Neural cell (in vitro differentiated cells): Measurements from ENCODE around the gene LYPD6B.

Experiments used
- CTCF ChIP-seq: fragments of 450-650 bp; IDR thresholded peaks from 2 replicates; pipeline ENCODE4 v1.5.1; 2014; ENCODE audit warnings: antibody characterized with exemption, mild to moderate bottlenecking, moderate library complexity; ENCODE audit not compliant: poor library complexity, severe bottlenecking
- MXI1 ChIP-seq: fragments of 450-650 bp; conservative IDR thresholded peaks from 2 replicates; pipeline ENCODE4 v1.6.1; 2014; ENCODE audit warnings: antibody characterized with exemption, mild to moderate bottlenecking; ENCODE audit not compliant: poor library complexity, severe bottlenecking
- POLR2AphosphoS5 ChIP-seq: IDR thresholded peaks from 2 replicates; pipeline ENCODE4 v1.6.1; 2012
- SMC3 ChIP-seq: fragments of 450-650 bp; conservative IDR thresholded peaks from 2 replicates; pipeline ENCODE4 v1.6.1; 2014; ENCODE audit warnings: antibody characterized with exemption, mild to moderate bottlenecking, moderate library complexity; ENCODE audit not compliant: poor library complexity
- TF ChIP-seq, protein P1 (sequence below): IDR thresholded peaks from 2 replicates; pipeline ENCODE4 v1.6.1; 2012; ENCODE audit warnings: borderline replicate concordance

GRCh38 chr2:149077861-149078260 lies 39.4 kb downstream of the LYPD6B start:
- TF ChIP-seq SMC3 (no peak), CTCF (no peak), POLR2AphosphoS5 (no peak), MXI1 (no peak)
- TF ChIP-seq, protein P1, sequence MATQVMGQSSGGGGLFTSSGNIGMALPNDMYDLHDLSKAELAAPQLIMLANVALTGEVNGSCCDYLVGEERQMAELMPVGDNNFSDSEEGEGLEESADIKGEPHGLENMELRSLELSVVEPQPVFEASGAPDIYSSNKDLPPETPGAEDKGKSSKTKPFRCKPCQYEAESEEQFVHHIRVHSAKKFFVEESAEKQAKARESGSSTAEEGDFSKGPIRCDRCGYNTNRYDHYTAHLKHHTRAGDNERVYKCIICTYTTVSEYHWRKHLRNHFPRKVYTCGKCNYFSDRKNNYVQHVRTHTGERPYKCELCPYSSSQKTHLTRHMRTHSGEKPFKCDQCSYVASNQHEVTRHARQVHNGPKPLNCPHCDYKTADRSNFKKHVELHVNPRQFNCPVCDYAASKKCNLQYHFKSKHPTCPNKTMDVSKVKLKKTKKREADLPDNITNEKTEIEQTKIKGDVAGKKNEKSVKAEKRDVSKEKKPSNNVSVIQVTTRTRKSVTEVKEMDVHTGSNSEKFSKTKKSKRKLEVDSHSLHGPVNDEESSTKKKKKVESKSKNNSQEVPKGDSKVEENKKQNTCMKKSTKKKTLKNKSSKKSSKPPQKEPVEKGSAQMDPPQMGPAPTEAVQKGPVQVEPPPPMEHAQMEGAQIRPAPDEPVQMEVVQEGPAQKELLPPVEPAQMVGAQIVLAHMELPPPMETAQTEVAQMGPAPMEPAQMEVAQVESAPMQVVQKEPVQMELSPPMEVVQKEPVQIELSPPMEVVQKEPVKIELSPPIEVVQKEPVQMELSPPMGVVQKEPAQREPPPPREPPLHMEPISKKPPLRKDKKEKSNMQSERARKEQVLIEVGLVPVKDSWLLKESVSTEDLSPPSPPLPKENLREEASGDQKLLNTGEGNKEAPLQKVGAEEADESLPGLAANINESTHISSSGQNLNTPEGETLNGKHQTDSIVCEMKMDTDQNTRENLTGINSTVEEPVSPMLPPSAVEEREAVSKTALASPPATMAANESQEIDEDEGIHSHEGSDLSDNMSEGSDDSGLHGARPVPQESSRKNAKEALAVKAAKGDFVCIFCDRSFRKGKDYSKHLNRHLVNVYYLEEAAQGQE, result no peak
